Neural cell (in vitro differentiated cells): ENCODE measurements around the gene TAF3. TPM values are rescaled to one million over a fixed set of nuclear protein-coding genes. Genes with fewer than 3 reads are reported as not detected.

Source experiments
- H2AFZ ChIP-seq: fragments of 200-600, 300-800 bp; sonication (generic), shearing (Covaris generic); 2 replicates; pipeline ENCODE4 v1.6.0; 2014; ENCODE audit warnings: low read depth, mild to moderate bottlenecking, antibody characterized with exemption, low read length, moderate library complexity
- H3F3A ChIP-seq: fragments of 200-600 bp; shearing (Covaris generic); 2 replicates; pipeline ENCODE4 v1.6.1; 2016; ENCODE audit warnings: mild to moderate bottlenecking, moderate library complexity, mixed read lengths, antibody characterized with exemption, low read length; ENCODE audit not compliant: insufficient read depth, poor library complexity, severe bottlenecking
- H3K27ac ChIP-seq: fragments of 200-600, 300-800 bp; sonication (generic), shearing (Covaris generic); 2 replicates; pipeline ENCODE4 v1.5.1; 2014; ENCODE audit warnings: mild to moderate bottlenecking, low read length, moderate library complexity
- H3K27me3 ChIP-seq: fragments of 300-800, 200-600 bp; sonication (generic), shearing (Covaris generic); 2 replicates; pipeline ENCODE4 v1.6.0; 2014; ENCODE audit warnings: mild to moderate bottlenecking, low read depth, low read length, moderate library complexity; ENCODE audit not compliant: insufficient read depth
- H3K36me3 ChIP-seq: fragments of 300-800, 200-600 bp; sonication (generic), shearing (Covaris generic); 2 replicates; pipeline ENCODE4 v1.5.1; 2014; ENCODE audit warnings: mild to moderate bottlenecking, antibody characterized with exemption, low read length, moderate library complexity; ENCODE audit not compliant: insufficient read depth
- H3K4me2 ChIP-seq: fragments of 300-800, 200-600 bp; sonication (generic), shearing (Covaris generic); 2 replicates; pipeline ENCODE4 v1.6.0; 2014; ENCODE audit warnings: mild to moderate bottlenecking, low read length
- H3K4me3 ChIP-seq: fragments of 300-800, 200-600 bp; sonication (generic), shearing (Covaris generic); 2 replicates; pipeline ENCODE4 v1.5.1; 2014; ENCODE audit warnings: mild to moderate bottlenecking, low read length, moderate library complexity
- H3K79me2 ChIP-seq: fragments of 200-600 bp; shearing (Covaris generic); replicated peaks from 2 replicates; pipeline ENCODE4 v1.6.0; 2014; ENCODE audit warnings: mild to moderate bottlenecking, low read length, moderate library complexity; ENCODE audit not compliant: insufficient read depth
- H3K9ac ChIP-seq: fragments of 300-800, 200-600 bp; sonication (generic), shearing (Covaris generic); 2 replicates; pipeline ENCODE4 v1.6.1; 2016; ENCODE audit warnings: mild to moderate bottlenecking, low read length, mixed read lengths
- H3K9me2 ChIP-seq: fragments of 200-600 bp; shearing (Covaris generic); 2 replicates; pipeline ENCODE4 v1.6.1; 2016; ENCODE audit warnings: mild to moderate bottlenecking, low read length, mixed read lengths; ENCODE audit not compliant: insufficient read depth
- H3K9me3 ChIP-seq: fragments of 200-600, 300-800 bp; sonication (generic), shearing (Covaris generic); 2 replicates; pipeline ENCODE4 v1.6.1; 2016; ENCODE audit warnings: mild to moderate bottlenecking, mixed run types, low read length, moderate library complexity, mixed read lengths
- H4K20me1 ChIP-seq: fragments of 200-600 bp; shearing (Covaris generic); 2 replicates; pipeline ENCODE4 v1.6.1; 2016; ENCODE audit warnings: mild to moderate bottlenecking, mixed run types; ENCODE audit not compliant: insufficient read depth
- EP300 ChIP-seq: fragments of 450-650 bp; conservative IDR thresholded peaks from 2 replicates; pipeline ENCODE4 v1.6.1; 2014; ENCODE audit warnings: antibody characterized with exemption, mild to moderate bottlenecking, moderate library complexity; ENCODE audit not compliant: poor library complexity, severe bottlenecking
- EZH2 ChIP-seq: fragments of 200-600, 300-800 bp; shearing (Covaris generic), sonication (generic); IDR thresholded peaks from 2 replicates; pipeline ENCODE4 v1.6.1; 2014; ENCODE audit warnings: antibody characterized with exemption, low read length, borderline replicate concordance, mild to moderate bottlenecking; ENCODE audit not compliant: insufficient read depth, poor library complexity, severe bottlenecking
- MXI1 ChIP-seq: fragments of 450-650 bp; conservative IDR thresholded peaks from 2 replicates; pipeline ENCODE4 v1.6.1; 2014; ENCODE audit warnings: antibody characterized with exemption, mild to moderate bottlenecking; ENCODE audit not compliant: poor library complexity, severe bottlenecking
- POLR2AphosphoS5 ChIP-seq: IDR thresholded peaks from 2 replicates; pipeline ENCODE4 v1.6.1; 2012
- RAD21 ChIP-seq: fragments of 450-650 bp; conservative IDR thresholded peaks from 2 replicates; pipeline ENCODE4 v1.6.1; 2014; ENCODE audit warnings: antibody characterized with exemption, mild to moderate bottlenecking, moderate library complexity
- SMC3 ChIP-seq: fragments of 450-650 bp; conservative IDR thresholded peaks from 2 replicates; pipeline ENCODE4 v1.6.1; 2014; ENCODE audit warnings: antibody characterized with exemption, mild to moderate bottlenecking, moderate library complexity; ENCODE audit not compliant: poor library complexity
- TAF1 ChIP-seq: IDR thresholded peaks from 2 replicates; pipeline ENCODE4 v1.6.1; 2012; ENCODE audit warnings: low read depth
- polyA plus RNA-seq: library from polyadenylated mRNA; depleted of rRNA; stranded (reverse); fragments of >200 nt; gene quantifications from 2 replicates; pipeline ENCODE4 v1.2.3, GENCODE V29; 2014
- TF ChIP-seq, protein P1 (sequence below): IDR thresholded peaks from 2 replicates; pipeline ENCODE4 v1.6.1; 2012; ENCODE audit warnings: borderline replicate concordance
- TF ChIP-seq, protein P2 (sequence below): fragments of 450-650 bp; IDR thresholded peaks from 2 replicates; pipeline ENCODE4 v1.5.1; 2014; ENCODE audit warnings: antibody characterized with exemption, mild to moderate bottlenecking, moderate library complexity; ENCODE audit not compliant: poor library complexity, severe bottlenecking

The TAF3 gene
- polyA plus RNA-seq, 1 donor from 2014 or later = 2.0 TPM

DNA sequence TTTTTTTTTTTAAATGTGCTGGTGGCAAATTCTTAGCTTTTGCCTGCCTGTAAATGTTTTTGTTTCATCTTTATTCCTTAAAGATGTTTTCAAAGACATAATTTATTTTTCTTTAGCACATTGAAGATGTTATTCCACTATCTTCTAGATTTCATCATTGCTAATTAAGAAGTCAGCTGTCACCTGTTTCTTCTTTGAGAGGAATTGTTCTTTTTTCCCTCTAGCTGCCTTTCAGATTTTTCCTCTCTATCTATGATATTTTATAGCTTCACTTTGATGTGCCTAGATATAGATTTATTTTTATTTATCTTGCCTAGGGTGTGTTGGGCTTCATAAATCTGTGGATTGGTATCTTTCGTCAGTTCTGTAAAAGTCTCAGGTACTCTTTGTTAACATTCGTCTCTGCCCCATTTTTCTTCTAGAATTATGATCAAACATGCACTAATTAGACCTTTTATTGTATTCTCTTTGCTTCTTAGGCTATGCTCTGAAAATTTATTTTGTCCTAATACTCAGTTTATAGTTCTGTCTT is 186.2 kb downstream of the TAF3 start:
- Histone ChIP-seq H3K4me2 (no peak overlapping the region), H3K79me2 (no peaks in the 10 kb centered on the region), H3K9me2 (no peaks in the 10 kb centered on the region), H3K9me3 (peaks cover 7% of the 10 kb centered on the region), H4K20me1 (no peaks in the 10 kb centered on the region), H3K27ac (no peak overlapping the region), H3F3A (no peaks in the 10 kb centered on the region), H3K4me3 (no peak overlapping the region), H2AFZ (no peak overlapping the region), H3K36me3 (no peaks in the 10 kb centered on the region), H3K9ac (no peak overlapping the region), H3K27me3 (no peaks in the 10 kb centered on the region)
- no peak for TF ChIP-seq EP300
- no peak for TF ChIP-seq EZH2
- no peak for TF ChIP-seq RAD21
- TF ChIP-seq, protein P1, sequence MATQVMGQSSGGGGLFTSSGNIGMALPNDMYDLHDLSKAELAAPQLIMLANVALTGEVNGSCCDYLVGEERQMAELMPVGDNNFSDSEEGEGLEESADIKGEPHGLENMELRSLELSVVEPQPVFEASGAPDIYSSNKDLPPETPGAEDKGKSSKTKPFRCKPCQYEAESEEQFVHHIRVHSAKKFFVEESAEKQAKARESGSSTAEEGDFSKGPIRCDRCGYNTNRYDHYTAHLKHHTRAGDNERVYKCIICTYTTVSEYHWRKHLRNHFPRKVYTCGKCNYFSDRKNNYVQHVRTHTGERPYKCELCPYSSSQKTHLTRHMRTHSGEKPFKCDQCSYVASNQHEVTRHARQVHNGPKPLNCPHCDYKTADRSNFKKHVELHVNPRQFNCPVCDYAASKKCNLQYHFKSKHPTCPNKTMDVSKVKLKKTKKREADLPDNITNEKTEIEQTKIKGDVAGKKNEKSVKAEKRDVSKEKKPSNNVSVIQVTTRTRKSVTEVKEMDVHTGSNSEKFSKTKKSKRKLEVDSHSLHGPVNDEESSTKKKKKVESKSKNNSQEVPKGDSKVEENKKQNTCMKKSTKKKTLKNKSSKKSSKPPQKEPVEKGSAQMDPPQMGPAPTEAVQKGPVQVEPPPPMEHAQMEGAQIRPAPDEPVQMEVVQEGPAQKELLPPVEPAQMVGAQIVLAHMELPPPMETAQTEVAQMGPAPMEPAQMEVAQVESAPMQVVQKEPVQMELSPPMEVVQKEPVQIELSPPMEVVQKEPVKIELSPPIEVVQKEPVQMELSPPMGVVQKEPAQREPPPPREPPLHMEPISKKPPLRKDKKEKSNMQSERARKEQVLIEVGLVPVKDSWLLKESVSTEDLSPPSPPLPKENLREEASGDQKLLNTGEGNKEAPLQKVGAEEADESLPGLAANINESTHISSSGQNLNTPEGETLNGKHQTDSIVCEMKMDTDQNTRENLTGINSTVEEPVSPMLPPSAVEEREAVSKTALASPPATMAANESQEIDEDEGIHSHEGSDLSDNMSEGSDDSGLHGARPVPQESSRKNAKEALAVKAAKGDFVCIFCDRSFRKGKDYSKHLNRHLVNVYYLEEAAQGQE = no peak
- no peak for TF ChIP-seq POLR2AphosphoS5
- TF ChIP-seq SMC3 = no peak
- TF ChIP-seq MXI1 = no peak
- no peak for TF ChIP-seq TAF1

DNA sequence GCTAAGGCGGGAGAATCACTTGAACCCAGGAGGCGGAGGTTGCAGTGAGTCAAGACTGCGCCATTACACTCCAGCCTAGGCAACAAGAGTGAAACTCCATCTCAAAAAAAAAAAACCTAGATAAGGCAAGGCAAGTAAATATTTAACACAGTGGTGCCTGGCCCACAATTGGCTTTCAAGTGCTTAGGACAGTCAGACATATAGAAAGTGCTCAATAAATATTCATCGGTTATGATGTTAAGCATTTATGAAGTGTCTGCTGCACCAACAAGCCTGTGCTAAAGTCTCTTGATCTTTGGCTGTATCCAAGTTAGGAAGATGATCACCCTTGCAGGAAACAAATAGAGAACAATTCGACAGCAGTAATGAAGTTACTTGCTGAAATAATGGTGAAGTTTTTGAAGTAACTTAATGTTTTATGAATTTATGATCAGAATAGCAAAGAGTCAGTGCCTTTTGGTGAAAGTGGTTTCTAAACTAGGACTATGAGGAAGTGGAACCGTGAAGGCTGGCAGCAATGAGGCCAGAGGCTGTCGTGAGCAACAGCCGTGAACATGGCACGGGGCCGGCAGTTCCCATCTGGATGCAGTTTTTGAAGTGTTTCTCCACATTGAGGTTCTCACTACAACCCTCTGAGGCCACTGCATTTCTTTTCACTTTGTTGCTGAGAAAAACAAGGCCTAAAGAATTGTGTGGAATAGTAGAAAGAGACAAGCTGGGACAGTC is 188.1 kb downstream of the TAF3 start:
- no peak overlapping the region for H2AFZ ChIP-seq
- H3K9ac ChIP-seq = no peak overlapping the region
- no peaks in the 10 kb centered on the region for H3K36me3 ChIP-seq
- H3K27ac ChIP-seq = no peak overlapping the region
- H3K79me2 ChIP-seq = no peaks in the 10 kb centered on the region
- H3K4me2 ChIP-seq = no peak overlapping the region
- H3K9me2 ChIP-seq = no peaks in the 10 kb centered on the region
- no peaks in the 10 kb centered on the region for H3K27me3 ChIP-seq
- no peaks in the 10 kb centered on the region for H3F3A ChIP-seq
- TF ChIP-seq TAF1 (no peak), MXI1 (no peak), POLR2AphosphoS5 (no peak), SMC3 (no peak), EZH2 (no peak), RAD21 (no peak), EP300 (no peak)
- TF ChIP-seq, protein P1 = no peak
- TF ChIP-seq, protein P2, sequence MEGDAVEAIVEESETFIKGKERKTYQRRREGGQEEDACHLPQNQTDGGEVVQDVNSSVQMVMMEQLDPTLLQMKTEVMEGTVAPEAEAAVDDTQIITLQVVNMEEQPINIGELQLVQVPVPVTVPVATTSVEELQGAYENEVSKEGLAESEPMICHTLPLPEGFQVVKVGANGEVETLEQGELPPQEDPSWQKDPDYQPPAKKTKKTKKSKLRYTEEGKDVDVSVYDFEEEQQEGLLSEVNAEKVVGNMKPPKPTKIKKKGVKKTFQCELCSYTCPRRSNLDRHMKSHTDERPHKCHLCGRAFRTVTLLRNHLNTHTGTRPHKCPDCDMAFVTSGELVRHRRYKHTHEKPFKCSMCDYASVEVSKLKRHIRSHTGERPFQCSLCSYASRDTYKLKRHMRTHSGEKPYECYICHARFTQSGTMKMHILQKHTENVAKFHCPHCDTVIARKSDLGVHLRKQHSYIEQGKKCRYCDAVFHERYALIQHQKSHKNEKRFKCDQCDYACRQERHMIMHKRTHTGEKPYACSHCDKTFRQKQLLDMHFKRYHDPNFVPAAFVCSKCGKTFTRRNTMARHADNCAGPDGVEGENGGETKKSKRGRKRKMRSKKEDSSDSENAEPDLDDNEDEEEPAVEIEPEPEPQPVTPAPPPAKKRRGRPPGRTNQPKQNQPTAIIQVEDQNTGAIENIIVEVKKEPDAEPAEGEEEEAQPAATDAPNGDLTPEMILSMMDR = no peak
- H3K9me3 ChIP-seq = peaks cover 7% of the 10 kb centered on the region
- H3K4me3 ChIP-seq = no peak overlapping the region
- H4K20me1 ChIP-seq = no peaks in the 10 kb centered on the region
